Activated CD4-positive, alpha-beta T cell treated with anti-CD3 and anti-CD28 coated beads for 24 hours (primary cell): ENCODE data around the gene PCDHA2.
"Not testable (repeated sequence)": the region's sequence is repeated elsewhere in the genome, so short reads cannot be mapped to it uniquely, and the experiment has no call there.

ENCODE experiments used
- DNase-seq, 2 donors: peaks; one replicate each; pipeline ENCODE4 v3.0.0-alpha.2; 2020; ENCODE audit warnings: low read depth in 2 of 2

PCDHA2 gene

GRCh38 chr5:140821375-140822280 is 27.0 kb downstream of the PCDHA2 start, which contains the start of gene PCDHA5:
TSS of gene PCDHA5 (plus strand) at chr5:140821613.
- DNase-seq = no peak

GRCh38 chr5:140822281-140822629 is 27.6 kb downstream of the PCDHA2 start:
- no peak for DNase-seq

- DNase-seq = not testable (repeated sequence)
Observed at GRCh38 chr5:140822969-140823368, 28.3 kb downstream of the PCDHA2 start.

GRCh38 chr5:140823475-140823874 is 28.8 kb downstream of the PCDHA2 start:
- DNase-seq = no peak

GRCh38 chr5:140827704-140828361 is 33.2 kb downstream of the PCDHA2 start, which contains the start of gene PCDHA6:
TSS of gene PCDHA6 (plus strand) at chr5:140827960. CDS start at chr5:140828092, 132 bp downstream.
- DNase-seq = no peak

GRCh38 chr5:140828362-140828737 is 33.7 kb downstream of the PCDHA2 start:
- DNase-seq = no peak

GRCh38 chr5:140829511-140830501 is 35.2 kb downstream of the PCDHA2 start:
- DNase-seq = not testable (repeated sequence)

GRCh38 chr5:140833993-140834392 is 39.3 kb downstream of the PCDHA2 start, which contains the start of gene PCDHA7:
TSS of gene PCDHA7 (plus strand) at chr5:140834269. CDS start at chr5:140834384, 115 bp downstream.
- DNase-seq = no peak

- not testable (repeated sequence) for DNase-seq
Observed at GRCh38 chr5:140834439-140835008, 39.9 kb downstream of the PCDHA2 start.

- no peak for DNase-seq
Observed at GRCh38 chr5:140835622-140836510, 41.2 kb downstream of the PCDHA2 start.

- DNase-seq = no peak
Observed at GRCh38 chr5:140840978-140841962, 46.6 kb downstream of the PCDHA2 start, which contains the start of gene PCDHA8. TSS of gene PCDHA8 (plus strand) at chr5:140841187. CDS start at chr5:140841322, 135 bp downstream.

GRCh38 chr5:140842798-140843733 is 48.4 kb downstream of the PCDHA2 start:
- no peak for DNase-seq
